NCI-H2029 (cell line): ENCODE results near the gene DLST.

ENCODE experiments used
- DNase-seq: peaks from one replicate; lab custom pipeline; 2025; lab: John Stamatoyannopoulos, UW

The DLST gene

DNA sequence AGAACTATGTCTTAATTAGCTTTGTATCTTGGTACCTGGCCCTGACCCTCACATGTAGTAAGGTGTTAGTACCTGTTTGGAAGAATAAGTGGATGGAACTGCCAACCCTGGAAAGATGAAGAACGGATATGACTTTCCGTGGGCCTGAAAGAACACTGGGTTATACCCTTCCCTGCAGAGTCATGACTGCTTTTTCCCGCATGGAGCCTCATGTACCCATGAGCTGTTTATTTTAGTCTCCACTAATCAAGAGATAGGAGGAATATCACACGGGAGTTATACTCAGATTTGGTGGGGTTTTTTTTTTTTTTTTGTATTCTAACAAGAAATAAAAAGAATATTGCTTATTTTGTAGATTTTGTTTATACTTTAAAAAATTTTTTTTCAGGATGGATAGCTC lies 15.9 kb downstream of the DLST start:
- DNase-seq, result no peak

DNA sequence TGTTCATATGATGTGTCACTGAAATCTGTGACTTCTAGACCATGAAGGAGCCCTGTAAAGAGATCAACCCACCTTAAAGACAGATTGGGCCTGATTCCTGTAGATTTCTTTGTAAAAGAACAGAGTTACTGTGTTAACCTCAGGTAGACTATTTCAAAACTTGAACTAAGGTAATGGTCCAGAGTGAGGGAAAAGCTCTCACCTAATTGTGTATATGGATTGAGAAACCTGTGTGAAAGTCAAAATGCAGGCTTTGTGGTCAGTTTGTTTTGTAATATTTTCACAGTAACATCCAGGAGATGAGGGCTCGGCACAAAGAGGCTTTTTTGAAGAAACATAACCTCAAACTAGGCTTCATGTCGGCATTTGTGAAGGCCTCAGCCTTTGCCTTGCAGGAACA lies 16.4 kb downstream of the DLST start:
- DNase-seq, result no peak

DNA sequence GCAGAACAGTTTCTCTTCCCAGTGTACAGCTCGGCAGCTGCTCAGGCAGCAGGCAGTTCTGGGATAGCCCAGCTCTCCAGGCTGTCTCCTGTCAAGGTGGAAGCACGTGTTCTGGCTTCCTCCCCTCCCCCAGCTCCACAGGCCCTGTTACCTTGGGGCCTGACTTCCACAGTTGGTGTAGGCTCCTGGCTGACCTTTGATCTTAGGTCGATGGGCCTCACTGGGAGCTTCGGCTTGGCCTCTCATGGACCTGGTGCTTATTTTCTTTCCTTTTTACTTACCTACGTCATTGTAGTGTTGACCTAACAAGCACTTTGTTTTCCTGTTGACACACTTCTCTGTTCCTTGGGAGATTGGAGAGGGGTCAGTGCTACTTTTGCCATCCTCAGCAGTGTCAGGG lies 17.0 kb downstream of the DLST start:
- no peak for DNase-seq

DNA sequence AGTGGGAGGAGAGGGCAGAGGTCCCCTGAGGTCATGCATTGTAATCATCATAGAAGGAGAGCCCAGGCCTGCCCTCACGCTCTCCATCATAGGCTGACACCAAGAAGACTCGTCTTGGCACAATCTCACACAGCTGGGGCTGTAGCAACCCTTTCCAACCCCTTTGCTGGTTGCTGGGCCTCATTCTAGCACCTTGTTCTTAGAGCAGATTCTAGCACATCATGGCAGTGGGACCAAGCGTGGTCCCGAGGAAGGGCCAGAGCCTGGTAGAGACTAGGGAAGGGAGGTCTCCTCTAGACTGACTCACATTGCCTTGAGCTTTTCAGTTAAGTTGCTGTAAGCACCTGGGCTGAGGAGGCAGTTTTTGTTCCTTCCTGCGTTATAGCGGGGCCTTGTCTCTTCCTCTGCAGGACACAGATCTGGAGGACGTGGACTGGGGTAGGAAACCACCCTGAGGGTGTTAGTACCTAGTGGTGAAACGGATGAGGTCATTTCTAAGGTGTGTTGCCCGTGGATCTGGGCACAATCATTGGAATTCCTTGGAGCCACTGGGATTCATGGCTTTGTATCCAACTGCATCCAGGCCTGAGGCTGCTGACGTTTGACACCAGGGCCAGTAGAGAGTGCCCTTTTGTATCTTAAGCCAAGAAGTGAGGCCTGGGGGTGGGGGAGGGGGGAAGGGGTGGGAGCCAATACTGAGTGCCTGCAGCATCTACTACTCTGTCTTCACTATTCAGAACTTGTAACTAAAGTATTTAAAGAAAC lies 21.4 kb downstream of the DLST start:
- no peak for DNase-seq

DNA sequence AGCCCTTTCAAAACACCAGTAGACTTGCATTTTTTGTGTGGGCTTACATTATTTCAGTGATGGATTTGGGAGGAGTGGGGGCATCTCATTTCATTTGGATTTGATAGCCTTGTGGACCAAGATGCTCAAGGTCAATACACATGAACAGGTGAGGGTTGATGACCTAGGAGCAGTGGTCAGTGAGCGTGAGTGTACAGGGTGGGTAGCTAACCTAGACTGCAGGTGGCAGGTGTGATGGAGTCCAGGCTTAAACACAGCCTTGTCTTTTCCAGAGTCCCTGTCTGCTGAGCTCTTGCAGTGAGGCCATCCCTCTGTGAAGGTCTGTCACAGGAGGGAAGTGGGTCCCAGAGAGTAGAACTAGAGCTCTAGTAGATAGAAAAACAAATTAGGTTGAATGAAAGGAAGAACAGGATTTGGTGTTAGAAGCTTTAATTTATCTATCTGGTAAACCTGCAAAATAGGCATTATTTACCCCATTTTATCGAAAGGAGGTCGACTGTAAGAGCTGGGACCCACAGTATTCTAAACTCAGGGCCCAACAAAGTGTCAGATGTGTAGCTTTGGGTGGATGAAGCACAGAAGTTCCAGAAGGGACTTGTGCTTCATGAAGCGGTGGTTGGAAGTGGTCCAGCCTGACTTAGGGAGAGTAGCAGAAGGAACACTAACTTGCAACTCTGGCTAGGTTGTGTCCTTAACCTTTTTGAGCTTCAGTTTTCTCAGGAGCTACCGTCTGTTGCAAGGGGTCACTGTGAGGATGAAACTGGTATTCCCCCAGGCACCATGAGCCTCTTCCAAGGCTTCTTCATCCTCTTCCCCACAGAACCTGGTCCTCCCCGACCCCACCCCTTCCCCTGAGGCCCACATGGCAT lies 23.2 kb downstream of the DLST start:
- no peak for DNase-seq

- no peak for DNase-seq
These were observed 24.0 kb downstream of the DLST start for GRCh38 chr14:74905595-74906142.

DNA sequence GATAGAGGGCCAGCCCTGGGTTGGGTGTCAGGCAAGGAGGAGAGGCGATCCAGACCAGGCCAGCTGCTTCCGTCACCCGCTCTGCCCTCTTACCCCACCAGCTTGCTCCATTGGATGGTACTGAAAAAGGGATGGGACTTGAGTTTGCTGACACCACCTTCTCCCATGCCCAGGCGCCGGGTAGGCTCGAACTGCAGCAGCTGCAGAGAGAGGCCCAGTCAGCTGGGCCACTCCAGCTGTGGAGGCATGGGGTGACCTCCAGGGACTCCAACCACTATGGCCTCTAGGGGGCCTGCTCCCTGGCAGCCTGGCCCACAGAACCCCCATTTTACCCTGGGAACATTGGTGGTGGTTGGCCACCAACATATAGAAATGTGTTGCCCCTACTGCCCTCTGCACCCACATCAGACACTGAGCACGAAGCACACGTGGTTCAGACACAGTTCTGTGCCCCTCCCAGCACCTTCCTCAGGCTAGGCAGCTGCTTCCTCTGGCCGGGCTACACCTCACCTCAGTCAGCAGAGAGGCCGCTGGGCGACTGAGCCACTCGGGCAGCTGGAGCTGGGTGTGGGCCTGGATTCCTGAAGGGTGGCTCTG lies 25.3 kb downstream of the DLST start:
- DNase-seq, result no peak

DNA sequence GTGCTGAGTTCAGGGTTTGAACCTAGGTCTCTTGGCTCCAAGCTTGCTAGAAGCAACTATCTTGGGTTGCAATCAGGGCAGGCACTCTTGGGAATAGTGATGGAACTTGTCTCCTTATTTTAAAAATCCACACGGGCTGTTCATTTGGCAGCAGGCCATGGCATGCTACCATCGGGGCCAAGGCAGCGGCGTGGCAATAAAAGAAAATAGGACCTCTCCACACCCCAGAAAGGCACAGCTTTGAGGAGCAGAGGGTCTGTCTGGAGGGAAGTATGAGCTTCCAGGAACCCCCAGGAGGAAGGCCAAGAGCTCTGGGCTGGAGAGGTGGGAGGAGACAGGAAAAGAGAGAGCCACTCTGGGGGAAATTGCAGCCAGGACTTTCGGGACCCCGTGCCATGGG lies 26.0 kb downstream of the DLST start:
- no peak for DNase-seq

- no peak for DNase-seq
These were observed 27.2 kb downstream of the DLST start for GRCh38 chr14:74908861-74909341.

- no peak for DNase-seq
These were observed 27.8 kb downstream of the DLST start for GRCh38 chr14:74909501-74909900.

DNA sequence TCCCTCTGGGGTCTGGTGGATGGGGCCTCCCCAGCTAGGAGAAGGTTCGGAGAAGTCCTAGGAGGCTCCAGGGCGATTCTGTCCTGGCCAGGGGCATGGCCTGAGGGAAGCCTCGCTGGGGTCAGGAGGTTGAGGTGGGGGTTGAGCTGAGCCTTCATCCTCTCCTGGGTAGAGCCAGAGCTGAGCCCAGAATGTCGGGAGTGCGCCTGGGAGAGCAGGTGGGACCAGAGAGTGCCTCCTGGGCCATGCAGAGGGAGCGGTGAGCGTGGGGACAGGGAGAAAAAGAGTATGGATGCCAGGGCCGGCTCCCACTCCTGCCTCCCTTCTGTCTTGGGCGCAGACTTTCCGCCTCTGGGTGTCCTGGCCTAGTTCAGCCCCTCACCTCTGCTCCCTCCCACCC lies 28.2 kb downstream of the DLST start:
- no peak for DNase-seq

- no peak for DNase-seq
These were observed 28.8 kb downstream of the DLST start for GRCh38 chr14:74910556-74910955.

DNA sequence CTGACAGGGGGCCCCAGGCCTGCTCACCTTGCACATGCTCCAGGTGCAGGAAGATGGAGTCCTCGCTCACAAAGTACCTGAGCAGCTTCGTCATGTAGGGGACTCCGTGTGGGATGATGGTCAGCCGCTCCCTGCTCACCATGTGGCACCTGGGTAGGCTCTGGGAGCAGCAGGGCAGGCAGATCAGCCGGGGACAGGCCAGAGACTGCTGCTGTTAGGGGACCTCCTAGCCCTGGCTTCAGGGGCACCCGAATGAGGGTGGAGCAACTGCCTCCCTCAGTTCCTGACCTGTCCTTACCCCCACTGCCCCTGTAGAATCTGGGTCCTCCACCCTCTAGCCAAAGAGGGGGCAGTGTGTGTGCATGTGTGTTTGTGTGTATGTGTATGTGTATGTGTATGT lies 29.5 kb downstream of the DLST start:
- DNase-seq, result no peak

GRCh38 chr14:74911704-74912103 lies 30.0 kb downstream of the DLST start:
- no peak for DNase-seq

- DNase-seq, result no peak
These were observed 30.4 kb downstream of the DLST start for GRCh38 chr14:74912111-74912510.

DNA sequence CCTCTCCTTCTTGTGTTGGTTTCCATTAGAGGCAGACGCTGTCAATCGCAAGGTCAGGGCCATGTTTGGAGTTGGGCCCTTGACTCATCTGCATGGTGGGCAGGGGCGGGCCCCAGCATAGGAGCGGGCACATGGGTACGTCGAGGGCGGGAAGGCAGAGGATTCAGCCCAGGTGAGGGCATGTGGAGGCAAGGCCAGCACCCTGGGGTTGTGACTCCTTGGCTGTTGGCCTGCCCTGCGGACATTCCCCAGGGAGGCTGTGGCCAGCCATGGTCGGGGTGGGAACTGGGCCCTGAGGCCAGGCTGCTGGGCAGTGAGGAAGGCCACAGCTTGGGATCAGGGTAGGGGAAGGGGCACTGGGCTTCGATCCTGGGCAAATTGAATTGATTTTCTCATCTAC lies 31.1 kb downstream of the DLST start:
- DNase-seq, result no peak

DNA sequence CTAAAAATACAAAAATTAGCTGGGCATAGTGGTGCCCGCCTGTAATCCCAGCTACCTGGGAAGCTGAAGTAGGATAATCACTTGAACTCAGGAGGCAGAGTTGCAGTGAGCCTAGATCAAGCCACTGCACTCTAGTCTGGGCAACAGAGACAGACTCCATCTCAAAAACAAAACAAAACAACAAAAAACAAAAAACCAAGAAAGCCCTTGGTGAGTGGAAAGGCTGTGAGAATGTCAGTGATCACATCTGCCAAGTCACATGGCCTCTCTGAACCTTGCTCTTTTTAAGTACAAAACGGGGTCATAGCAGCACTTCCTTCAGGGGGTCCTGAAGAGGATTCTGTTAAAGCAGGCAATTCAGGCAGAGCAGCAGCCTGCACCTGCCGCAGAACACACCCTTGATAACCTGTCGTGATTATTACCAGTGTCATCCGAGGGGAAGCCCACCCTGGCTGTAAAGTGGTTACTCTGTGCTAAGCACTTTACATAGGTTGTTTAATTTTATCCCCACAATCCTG lies 31.7 kb downstream of the DLST start:
- no peak for DNase-seq

DNA sequence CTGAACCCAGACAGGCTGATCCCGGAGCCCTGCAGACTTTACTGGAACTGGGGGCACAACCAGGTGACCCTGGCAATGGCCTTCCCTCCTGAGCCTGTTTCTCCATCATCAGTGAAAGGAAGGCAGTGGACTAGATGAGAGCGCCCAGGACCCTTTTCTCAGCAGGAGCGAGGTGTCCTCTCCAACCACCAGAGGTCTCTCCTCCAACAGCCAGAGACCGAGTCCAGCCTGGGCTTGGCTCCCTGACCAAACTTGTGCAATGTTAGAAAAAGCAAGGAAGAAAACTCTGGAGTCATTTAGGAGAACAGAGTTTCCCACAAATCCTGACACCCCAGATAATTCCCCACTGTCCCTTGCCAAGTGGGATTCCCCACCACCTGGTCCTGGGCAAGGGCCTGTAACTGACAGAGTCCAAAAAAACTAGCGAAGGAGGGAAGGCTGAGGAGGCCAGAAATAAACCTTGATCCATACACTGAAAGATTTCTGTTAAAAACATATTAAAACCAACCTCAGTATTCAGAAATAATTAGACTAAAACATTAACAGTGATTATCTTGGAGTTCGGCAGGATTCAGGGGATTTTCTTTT lies 32.4 kb downstream of the DLST start:
- no peak for DNase-seq

DNA sequence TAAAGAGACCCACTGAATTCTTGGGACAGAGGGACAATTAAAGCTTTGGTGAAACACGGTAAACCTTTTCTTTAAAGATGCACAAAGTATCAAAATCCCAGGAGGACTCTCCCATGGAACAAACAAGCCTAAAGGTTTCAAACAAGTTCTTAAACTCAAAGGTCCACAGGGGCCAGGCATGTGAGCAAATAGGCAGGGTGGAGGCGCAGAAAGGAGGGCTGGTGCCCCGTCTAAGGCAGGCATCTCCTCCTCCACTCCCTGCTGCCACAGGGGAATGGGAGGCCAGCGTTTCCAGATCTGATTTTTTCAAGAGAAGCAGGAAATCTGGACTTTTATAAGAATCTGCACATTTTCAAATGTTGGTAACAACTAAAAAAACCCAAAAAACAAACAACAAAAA lies 33.7 kb downstream of the DLST start:
- no peak for DNase-seq

DNA sequence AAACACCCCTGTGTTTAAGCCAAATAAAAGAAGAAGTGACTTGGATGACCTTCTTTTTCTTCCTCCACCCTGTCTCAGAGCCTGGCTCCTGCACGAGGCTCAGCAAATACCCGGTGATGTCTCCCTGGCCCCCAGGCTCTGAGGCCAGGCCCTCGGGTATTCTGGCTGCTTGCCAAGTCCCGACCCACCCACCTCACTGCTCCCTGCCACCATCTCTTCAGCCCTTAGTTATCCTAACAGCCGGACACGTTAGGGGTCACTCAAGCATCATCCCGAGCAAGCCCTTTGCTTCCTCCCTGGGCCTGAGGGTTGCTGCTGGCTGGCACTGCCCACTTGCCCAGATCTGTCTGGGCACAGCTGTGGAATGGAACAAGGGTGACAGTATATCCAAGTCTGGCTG lies 34.1 kb downstream of the DLST start:
- DNase-seq, result no peak

- no peak for DNase-seq
These were observed 35.4 kb downstream of the DLST start for GRCh38 chr14:74917178-74917543.

GRCh38 chr14:74917646-74918081 lies 35.9 kb downstream of the DLST start:
- DNase-seq, result no peak
